VCaP (cell line): Measurements from ENCODE around the gene EVA1A.

Source experiments
- H3K27ac ChIP-seq: fragments of 450-650 bp; 2 replicates; pipeline ENCODE4 v1.5.1; 2017
- TF ChIP-seq, protein P1 (sequence below): fragments of 450-650 bp; conservative IDR thresholded peaks from 2 replicates; pipeline ENCODE4 v1.5.1; 2017; ENCODE audit warnings: mild to moderate bottlenecking, moderate library complexity

EVA1A gene, protein sequence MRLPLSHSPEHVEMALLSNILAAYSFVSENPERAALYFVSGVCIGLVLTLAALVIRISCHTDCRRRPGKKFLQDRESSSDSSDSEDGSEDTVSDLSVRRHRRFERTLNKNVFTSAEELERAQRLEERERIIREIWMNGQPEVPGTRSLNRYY

DNA sequence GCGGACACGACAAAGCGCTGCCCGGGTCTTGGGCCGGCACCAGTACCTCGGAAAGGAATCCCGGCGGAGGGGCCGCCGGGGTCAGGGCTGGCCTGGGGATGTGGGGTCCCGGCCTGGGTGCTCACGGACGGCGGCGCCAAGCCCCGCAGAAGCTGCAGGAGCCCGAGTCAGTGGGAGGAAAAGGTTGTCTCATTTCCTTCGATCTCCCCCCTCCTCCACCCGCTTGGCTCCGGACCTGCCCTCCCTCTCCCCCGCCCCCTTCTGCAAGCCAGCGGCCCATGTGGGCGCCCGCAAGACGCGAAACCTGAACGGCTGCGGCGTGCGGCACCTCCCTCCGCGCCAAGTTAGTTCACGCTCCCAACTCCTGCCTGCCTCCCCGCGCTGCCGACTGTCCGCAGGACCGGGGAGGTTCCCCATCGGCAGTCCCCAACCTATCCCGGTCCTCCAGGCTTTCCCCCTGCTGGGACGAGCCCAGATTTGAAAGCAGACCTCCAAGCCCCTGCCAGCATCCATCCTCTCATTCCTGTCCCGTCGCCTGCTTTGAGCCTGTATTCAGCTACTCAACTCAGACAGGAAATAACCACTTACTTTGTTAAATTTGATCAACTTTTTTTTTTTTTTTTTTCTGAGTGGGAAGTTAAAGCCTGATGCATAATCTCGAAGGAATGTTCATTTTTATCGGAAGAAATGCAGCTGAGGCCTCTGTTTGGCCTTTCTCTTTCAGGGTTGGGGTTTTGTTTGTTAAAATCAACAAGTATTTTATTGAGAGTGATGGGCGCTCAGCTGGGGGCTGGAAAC is at the start of gene EVA1A:
EVA1A (minus strand) TSS at position 172 of the 798 bp plus-strand sequence. CDS start 42,799 bp downstream, outside the sequence.
- TF ChIP-seq, protein P1, sequence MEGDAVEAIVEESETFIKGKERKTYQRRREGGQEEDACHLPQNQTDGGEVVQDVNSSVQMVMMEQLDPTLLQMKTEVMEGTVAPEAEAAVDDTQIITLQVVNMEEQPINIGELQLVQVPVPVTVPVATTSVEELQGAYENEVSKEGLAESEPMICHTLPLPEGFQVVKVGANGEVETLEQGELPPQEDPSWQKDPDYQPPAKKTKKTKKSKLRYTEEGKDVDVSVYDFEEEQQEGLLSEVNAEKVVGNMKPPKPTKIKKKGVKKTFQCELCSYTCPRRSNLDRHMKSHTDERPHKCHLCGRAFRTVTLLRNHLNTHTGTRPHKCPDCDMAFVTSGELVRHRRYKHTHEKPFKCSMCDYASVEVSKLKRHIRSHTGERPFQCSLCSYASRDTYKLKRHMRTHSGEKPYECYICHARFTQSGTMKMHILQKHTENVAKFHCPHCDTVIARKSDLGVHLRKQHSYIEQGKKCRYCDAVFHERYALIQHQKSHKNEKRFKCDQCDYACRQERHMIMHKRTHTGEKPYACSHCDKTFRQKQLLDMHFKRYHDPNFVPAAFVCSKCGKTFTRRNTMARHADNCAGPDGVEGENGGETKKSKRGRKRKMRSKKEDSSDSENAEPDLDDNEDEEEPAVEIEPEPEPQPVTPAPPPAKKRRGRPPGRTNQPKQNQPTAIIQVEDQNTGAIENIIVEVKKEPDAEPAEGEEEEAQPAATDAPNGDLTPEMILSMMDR, result no peak
- peak within 1 kb of the TSS; percentile 24; the same call in 1 of the 2 replicates for H3K27ac ChIP-seq

DNA sequence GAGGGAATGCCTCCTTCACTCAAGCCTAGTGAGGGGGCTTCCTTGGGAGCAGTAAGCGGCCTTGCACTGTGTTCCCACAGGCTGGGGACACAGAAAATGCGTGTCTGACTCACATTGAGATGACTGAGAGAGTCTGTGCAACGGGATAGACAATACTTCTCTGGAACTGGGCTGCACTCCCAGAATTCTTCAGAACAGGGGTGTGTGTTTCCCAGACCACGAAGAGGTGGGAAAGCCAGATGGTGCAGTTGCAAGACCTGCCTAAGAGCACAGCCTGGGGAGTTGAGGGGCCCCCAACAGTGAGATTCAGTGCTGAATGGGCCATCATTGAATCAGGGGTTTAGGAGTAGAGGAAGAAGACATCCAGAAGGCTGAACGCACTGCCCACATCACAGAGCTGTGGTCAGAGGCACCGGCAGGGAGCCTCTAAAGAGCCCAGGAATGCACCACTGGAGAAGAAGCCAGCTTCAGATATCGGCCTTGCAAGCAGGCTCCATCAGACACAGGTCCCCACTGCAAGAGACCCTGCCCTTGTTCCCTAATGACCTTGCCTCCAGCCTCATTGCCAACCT is 49.3 kb upstream of the EVA1A start:
- TF ChIP-seq, protein P1, result no peak
- no peak overlapping the region for H3K27ac ChIP-seq

DNA sequence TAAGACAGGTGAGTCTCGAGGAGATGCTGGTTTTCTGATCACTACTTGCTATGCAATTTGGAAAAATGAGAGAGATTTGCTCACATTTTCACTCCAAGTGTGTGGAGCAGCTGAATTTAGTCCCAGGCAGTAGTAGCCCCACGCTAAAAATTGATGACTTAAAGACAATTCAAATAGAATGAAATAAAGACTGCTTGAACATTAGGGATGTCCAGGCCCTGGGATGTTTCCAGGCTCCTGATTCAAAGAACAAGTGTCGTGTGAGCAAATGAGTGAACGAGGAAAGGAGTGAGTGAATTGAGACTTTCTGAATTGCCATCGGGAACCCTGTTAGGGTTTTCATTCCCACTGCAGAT is 48.6 kb upstream of the EVA1A start:
- TF ChIP-seq, protein P1, result no peak; the same call in none of the 2 replicates

DNA sequence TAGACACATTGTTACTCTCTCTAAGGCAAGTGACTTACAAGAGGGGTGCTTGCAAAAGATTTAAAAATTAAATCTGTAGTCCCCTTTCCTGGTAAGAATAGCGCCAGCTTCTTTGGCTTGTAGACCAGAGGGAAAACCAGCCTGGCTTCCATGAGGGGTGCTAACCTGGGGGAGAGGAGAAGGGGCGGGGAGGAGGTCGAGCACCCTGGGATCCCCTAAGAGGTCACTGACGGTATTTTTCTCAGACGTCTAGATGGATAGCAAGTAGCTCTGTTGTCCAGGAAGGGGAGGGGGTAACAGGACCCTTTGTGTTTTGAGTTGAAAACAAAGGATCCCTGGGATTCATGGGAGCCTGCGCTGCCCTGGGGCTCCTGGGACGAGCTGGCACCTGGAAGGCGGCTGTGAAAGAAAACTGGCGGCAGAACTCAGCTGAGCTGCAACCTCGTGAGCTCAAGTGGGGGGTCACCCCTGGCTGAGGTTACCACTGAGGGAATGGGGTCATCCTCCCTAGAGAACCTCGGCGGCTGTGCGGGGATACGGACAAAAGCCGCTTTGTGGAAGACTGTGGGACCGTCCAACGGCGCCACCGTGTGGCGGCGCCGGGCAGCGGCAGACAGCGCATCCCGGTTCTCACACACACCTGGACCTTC is 48.1 kb upstream of the EVA1A start:
- TF ChIP-seq, protein P1, result peak; percentile 95
- H3K27ac ChIP-seq, result no peak overlapping the region

More for the DNA sequence above, 48.6 kb upstream of the EVA1A start:
- H3K27ac ChIP-seq, result no peak overlapping the region

DNA sequence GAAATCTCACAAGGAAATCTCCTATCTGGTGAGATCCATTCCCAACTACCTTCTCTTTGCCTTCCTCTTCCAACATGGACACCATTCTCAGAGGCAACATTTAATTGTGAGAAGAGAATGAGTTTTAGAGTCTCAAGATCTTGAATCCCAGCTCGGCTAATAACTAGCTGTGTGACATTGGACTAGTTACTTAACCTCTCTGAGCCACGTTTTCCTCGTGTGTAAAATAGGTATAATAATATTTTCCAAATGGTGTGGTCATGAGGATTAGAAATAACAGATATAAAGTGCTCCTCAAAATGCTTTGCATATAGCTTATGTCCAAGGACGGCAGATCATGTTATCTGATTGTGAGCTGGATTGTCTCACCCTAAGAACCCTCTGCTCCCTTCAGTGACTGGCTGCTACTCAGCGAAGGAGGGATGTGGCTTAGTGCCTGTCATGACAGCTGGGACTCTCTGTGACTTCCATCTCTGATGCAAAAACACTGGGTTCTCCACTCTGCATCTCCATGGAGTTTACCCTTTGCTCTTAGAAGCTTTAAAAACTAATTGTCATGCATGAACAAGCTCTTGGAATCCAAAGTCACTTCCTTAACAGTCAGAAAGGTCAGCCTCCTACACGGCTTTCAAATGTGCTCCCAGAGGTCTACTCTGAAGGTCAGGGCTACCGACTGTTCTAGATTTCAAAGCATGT is 47.4 kb upstream of the EVA1A start:
- H3K27ac ChIP-seq, result no peak overlapping the region
- TF ChIP-seq, protein P1, result no peak

DNA sequence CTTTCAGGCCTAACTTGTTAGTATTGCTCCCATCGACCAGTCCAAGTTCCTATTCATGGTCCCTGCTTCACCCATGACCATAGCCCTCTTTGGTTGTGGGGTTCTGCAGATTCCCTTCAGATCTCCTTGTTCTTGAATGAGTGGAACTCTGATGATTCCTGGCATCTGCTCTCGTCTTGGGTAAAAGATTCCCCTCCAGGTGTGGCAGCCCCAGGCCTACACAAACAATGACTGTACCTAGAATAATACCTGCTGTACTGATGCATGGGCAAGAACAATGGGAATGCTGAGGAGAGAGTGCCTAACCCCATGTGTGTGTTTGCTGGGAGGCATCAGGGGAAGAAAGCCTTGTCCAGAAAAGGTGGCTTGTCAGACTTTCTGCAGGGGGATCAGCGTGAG is 46.7 kb upstream of the EVA1A start:
- H3K27ac ChIP-seq, result no peak overlapping the region
- TF ChIP-seq, protein P1, result no peak
